ENCODE data around the gene BCL3.

The BCL3 gene

GRCh38 chr19:44738603-44739558, 9.6 kb upstream of the BCL3 start:
- H3K27ac ChIP-seq, result peak overlapping the region; percentile 23
- TF ChIP-seq ZFX (IDR thresholded peaks at IDR 0.05), result no peak
- TF ChIP-seq CTCF (conservative IDR thresholded peaks at IDR 0.05), result no peak

- H3K27ac ChIP-seq, result peak overlapping the region; percentile 96
- TF ChIP-seq ZFX (IDR thresholded peaks at IDR 0.05), result no peak
- no peak for TF ChIP-seq CTCF (conservative IDR thresholded peaks at IDR 0.05)
Observed at GRCh38 chr19:44740351-44740824, 8.1 kb upstream of the BCL3 start.

GRCh38 chr19:44741258-44741731, 7.2 kb upstream of the BCL3 start:
- peak overlapping the region; percentile 96 for H3K27ac ChIP-seq

GRCh38 chr19:44741841-44742329, 6.6 kb upstream of the BCL3 start:
- TF ChIP-seq CTCF (conservative IDR thresholded peaks at IDR 0.05), result no peak
- no peak for TF ChIP-seq ZFX (IDR thresholded peaks at IDR 0.05)
- peak overlapping the region; percentile 96 for H3K27ac ChIP-seq

More at GRCh38 chr19:44741258-44741731, 7.2 kb upstream of the BCL3 start:
- no peak for TF ChIP-seq ZFX (IDR thresholded peaks at IDR 0.05)
- TF ChIP-seq CTCF (conservative IDR thresholded peaks at IDR 0.05), result no peak

- TF ChIP-seq CTCF (conservative IDR thresholded peaks at IDR 0.05) (no peak), ZFX (IDR thresholded peaks at IDR 0.05) (no peak)
- H3K27ac ChIP-seq, result peak overlapping the region; percentile 96
Observed at GRCh38 chr19:44742330-44743061, 6.0 kb upstream of the BCL3 start.

GRCh38 chr19:44744871-44745332, 3.6 kb upstream of the BCL3 start:
- H3K27ac ChIP-seq, result peak overlapping the region; percentile 96
- TF ChIP-seq CTCF (conservative IDR thresholded peaks at IDR 0.05), result no peak
- TF ChIP-seq ZFX (IDR thresholded peaks at IDR 0.05), result no peak

All from C4-2B (cell line).